OCI-M1 (cell line): ENCODE results near the gene HSPA1L.
"Not testable (repeated sequence)": the region's sequence is repeated elsewhere in the genome, so short reads cannot be mapped to it uniquely, and the experiment has no call there.

ENCODE experiments used
- DNase-seq: peaks from one replicate; lab custom pipeline; 2025; lab: John Stamatoyannopoulos, UW

Gene HSPA1L

DNA sequence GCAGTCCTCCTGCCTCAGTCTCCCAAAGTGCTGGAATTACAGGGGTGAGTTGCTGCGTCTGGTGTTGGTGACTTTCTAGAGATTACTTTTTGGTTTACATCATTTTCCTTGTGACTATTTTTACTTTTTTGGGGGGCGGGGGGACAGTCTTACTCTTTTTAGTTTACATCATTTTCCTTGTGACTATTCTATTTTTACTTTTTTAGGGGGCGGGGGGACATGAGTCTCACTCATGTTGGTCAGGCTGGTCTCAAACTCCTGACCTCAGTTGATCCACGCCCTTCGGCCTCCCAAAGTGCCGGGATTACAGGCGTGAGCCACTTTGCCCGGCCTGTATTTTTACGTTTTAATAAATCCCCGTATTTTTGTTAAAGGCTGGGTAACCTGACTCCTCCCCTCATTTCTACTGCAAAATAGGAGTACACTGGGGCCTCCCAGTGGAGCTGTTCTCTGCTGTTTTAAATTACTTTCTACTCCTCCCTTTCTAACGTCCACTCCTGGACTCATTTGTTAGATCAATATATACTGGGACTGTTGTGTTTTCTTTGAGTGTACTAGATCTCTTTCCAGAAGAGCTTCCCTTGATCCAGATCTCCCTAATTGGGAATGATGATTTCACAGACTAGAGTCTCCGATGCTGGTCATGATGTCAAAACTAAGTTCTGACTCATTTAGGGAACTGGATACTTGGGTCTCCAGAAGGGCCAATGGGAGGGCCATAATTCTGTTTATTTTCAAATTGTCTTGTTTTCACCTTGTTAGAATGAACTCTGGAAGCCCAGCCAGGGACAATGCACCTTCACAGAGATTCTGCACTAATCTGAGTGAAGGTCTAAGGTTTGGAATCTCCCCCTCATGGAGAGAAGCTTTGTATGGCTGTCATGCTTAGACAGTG is 21.6 kb upstream of the HSPA1L start:
- peak; percentile 43 for DNase-seq

DNA sequence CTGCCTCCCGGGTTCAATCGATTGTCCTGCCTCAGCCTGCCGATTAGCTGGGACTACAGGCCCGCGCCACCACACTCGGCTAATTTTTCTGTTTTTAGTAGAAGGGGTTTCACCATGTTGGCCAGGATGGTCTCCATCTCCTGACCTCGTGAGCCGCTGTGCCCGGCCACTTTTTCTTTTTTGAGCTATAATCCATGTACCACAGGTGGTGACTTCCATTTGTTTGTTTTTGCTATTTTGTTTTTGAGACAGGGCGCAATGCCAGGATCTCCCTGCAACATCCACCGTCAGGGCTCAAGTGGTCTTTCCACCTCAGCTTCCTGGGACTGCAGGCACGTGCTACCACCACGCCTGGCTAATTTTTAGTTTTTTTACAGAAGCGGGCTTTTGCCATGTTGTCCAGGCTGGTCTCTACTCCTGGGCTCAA is 21.0 kb upstream of the HSPA1L start:
- DNase-seq, result no peak

DNA sequence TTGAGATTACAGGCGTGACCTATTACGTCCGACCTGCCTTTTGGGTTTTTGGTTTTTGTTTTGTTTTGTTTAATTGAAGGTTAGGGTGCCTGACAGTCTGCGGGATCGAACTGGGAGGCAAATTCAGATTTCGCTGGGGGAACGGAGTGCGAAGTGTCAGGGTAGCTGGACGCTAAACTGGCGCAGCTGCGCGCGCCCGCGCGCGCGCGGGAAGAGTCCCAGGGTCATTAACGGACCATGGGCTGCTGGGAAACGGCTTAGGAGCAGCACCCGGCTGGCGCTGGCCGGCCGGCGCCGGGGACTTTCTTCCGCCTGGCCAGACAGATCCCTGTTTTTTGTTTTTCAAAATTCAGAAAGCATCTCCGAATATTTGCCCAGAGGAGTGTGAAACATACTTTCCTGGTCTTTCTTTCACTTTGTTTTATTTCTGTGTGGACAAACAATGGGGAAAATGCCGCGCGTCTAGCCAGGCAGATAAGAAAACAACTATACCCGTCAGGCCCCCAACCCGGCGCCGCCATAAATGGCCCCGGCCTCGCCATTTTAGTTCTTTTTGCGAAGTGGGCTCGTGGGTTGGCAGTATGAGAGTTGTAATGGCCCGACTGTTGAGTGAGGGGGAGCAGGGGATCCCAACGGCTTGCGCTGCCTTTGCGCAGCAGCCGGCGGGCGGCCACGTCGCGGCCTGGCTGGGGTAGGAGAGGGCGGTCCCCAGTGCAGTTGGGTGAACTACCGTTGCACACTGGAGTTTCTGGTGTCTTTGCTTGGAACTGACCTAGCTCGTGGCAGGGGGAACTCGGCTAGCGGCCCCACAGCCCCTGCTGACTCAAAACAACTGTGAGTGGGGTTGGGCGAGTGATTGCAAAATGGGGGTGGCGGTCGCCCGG is 19.5 kb upstream of the HSPA1L start:
- DNase-seq, result peak; percentile 97

DNA sequence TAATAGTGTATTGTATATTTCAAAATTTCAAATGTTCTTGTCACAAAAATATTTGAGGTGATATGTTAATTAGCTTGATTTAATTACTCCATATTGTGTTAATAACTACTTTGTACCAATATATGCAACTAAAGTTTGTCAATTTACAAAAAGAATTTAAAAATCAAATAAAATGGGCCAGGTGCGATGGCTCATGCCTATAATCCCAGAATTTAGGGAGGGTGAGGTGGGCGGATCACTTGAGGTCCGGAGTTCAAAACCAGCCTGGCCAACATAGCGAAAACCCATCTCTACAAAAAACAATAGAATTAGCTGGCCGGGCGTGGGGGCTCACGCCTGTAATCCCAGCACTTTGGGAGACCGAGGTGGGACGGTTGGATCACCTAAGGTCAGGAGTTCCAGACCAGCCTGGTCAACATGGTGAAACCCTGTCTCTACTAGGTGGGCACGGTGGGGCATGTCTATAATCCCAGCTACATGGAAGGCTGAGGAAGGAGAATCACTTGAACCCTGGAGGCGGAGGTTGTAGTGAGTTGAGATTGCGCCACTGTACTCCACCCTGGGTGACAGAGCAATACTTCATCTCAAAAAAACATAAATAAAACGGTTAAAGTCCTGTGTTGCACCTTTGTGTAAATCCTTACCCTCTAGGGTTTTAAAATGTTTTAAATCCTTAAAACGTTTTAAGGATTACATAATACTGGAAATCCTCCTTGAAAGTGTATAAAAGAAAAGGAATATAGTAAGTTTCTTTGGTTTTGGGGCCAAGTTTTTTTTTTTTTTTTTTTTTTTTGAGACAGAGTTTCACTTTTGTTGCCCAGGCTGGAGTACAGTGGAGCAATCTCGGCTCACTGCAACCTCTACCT is 16.5 kb upstream of the HSPA1L start:
- peak; percentile 58 for DNase-seq

DNA sequence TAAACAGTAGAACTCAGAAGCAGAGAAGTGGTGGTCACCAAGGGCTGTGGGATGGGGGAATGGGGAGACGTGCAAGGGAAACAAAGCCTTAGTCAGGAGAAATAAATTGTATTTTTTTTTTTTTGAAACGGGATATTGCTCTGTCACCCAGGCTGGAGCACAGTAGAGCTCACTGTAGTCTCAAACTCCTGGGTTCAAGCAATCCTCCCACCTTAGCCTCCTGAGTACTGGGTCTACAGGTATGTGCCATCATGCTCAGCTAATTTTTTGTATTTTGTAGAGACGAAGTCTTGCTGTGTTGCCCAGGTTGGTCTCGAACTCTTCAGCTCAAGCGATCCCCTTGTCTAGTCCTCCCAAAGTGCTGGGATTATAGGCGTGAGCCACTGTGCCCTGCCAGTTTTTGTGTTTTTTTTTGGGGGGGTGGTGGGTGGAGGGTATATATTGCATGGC is 15.8 kb upstream of the HSPA1L start:
- peak; percentile 61 for DNase-seq

DNA sequence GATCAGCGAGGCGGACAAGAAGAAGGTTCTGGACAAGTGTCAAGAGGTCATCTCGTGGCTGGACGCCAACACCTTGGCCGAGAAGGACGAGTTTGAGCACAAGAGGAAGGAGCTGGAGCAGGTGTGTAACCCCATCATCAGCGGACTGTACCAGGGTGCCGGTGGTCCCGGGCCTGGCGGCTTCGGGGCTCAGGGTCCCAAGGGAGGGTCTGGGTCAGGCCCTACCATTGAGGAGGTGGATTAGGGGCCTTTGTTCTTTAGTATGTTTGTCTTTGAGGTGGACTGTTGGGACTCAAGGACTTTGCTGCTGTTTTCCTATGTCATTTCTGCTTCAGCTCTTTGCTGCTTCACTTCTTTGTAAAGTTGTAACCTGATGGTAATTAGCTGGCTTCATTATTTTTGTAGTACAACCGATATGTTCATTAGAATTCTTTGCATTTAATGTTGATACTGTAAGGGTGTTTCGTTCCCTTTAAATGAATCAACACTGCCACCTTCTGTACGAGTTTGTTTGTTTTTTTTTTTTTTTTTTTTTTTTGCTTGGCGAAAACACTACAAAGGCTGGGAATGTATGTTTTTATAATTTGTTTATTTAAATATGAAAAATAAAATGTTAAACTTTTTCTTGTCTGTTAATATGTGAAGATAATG is 14.7 kb upstream of the HSPA1L start:
- DNase-seq, result peak; percentile 89

DNA sequence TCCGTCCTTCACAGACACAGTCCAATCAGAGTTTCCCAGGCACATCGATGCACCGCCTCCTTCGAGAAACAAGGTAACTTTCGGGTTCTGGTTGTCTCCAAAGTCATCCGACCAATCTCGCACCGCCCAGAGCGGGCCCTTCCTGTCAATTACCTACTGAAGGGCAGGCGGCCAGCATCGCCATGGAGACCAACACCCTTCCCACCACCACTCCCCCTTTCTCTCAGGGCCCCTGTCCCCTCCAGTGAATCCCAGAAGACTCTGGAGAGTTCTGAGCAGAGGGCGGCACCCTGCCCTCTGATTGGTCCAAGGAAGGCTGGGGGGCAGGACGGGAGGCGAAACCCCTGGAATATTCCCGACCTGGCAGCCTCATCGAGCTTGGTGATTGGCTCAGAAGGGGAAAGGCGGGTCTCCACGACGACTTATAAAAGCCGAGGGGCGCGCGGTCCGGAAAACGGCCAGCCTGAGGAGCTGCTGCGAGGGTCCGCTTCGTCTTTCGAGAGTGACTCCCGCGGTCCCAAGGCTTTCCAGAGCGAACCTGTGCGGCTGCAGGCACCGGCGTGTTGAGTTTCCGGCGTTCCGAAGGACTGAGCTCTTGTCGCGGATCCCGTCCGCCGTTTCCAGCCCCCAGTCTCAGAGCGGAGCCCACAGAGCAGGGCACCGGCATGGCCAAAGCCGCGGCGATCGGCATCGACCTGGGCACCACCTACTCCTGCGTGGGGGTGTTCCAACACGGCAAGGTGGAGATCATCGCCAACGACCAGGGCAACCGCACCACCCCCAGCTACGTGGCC is 12.4 kb upstream of the HSPA1L start, which contains the start of gene HSPA1B:
HSPA1B (plus strand) TSS at position 453 of the 794 bp plus-strand sequence; CDS start at position 666, 213 bp downstream.
- peak; percentile 100 for DNase-seq

DNA sequence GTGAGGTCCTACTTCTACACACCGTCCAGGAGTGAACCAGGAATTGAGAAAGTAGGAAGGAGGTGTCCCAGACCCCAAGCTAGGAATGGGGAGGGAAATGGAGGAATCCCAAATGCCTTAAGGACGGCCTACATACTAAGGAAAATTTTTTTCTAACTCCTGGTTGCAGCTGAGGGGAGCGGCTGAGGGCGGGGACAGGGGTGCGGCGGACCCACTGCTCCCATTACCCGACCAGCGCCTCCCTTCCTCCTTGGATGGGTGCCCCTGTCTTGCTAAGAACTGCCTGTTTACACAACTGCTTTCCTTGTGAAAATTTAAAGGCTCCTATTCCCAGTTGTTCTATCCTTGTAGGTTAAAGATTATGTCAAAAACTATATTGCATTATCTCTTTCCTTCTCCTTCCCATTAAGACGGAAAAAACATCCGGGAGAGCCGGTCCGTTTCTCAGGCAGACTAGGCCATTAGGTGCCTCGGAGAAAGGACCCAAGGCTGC is 11.8 kb upstream of the HSPA1L start:
- DNase-seq, result peak; percentile 95

DNA sequence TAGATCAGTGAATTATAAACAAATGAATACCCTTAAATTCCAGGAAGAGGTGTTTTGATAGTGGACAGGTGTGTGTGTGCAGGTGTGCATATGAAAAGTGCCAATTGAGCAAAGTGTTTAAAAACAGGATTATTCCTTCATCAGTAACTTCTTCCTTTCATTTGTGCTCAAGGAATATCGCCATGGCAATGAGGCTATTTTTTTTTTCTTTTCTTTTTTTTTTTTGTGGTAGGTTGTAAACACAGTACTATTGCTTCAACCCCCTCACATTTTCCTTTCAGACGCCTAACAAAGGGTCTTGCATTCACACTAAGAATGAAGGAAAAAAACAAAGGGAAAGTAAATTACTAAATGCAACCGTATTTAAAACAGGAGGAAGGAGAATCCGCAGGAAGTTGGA is 10.5 kb upstream of the HSPA1L start:
- no peak for DNase-seq

DNA sequence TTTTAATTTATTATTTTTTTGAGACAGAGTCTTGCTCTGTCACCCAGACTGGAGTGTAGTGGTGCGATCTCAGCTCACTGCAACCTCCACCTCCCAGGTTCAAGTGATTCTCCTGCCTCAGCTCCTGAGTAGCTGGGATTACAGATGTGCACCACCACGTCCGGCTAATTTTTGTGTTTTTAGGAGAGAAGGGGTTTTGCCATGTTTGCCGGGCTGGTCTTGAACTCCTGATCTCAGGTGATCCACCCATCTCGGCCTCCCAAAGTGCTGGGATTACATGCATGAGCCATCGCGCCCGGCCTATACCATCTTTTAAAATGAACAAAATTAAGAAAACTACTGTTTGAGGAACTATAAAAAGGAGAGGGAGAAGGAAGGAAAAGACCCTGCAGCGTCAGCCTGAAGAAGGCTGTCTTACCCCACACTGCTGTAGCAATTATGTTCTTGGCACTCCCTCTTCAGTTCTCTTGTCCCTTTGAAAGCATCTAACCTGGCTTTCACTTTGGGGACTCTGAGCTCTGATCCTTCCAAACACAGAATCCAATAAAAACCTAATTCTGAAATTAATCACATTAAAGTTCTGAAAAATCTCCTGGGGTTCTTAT is 8.6 kb upstream of the HSPA1L start:
- DNase-seq, result not testable (repeated sequence)

DNA sequence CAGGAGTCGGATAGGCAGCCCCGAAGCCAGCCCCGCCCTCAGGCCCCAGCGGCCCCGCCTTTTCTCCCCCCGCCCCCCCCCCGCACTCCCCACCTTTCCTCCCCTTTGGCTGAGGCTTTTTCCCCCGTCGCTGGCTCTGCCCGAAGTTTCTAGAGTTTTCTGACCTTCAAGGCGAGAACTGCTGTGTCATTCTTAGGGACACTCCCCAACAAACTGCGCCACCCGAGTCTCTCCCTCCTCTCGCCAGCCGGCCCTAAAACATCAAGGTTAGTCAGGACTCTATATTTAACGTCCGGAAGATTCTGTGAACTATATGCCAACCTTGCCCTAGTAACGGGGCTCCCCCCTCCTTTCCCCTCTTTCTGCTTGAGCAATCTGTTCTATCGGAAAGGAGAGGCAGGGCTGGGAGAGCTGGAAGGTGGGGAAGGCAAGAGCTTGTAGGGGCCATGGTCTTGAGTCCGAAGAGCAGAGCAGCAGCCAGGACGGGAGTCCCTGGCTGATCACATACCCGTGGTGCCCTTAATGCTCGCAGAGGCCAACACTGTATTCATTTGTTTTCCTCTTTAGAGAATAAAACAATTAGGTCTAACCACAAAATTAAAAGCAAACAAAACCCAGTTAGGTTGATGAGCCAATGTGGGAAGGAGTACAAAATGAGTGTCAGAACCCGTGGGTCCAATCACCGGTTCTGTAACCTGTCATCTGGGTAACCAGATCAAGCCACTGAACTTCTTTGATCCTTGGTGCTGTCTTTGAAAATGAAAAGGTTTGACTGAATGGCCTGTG is 7.1 kb upstream of the HSPA1L start:
- DNase-seq, result peak; percentile 97

DNA sequence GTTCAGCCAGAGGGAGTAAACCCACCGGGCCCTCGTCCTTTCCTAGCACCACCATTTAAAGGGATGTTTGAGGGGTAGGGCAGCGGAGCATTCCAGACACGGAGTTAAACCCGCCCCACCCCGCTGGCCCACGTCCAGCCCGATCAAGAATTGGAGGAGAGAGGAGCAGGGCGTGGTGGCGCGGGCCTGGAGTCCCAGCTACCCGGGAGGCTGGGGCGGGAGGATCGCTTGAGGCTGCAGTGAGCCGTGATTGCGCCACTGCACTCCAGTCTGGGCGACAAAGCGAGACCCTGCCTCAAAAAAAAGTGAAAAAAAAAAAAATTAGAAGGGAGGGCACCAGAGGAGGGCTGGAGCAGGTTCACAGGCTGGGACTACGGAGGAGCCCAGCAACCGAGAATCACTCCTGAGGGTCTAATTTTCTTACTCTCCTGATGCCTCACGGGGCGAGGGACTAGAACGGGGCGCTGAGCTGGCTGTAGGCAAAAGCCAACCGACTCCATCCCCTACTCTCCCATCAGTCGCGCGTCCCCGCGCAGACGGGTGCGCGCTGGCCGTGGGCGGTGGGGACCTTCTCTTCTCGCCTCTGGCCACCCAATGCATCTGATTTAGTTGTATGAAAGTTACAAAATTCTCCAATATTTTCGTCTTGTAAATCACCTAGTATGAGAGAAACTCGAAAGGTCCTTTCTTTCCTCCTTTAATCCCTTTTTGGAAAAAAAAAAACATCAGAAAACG is 6.4 kb upstream of the HSPA1L start:
- DNase-seq, result peak; percentile 92

DNA sequence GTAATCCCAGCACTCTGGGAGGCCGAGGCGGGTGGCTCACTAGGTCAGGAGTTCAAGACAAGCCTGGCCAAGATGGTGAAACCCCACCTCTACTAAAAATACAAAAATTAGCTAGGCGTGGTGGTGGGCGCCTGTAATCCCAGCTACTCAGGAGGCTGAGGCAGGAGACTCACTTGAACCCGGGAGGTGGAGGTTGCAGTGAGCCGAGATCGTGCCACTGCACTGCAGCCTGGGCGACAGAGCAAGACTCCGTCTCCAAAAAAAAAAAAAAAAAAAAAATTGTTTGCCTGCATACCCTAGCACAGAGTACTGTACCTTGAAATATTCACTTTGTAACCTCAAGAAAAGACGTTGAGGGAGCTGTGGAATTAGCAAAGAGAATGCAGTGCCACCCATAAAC is 5.3 kb upstream of the HSPA1L start:
- DNase-seq, result not testable (repeated sequence)

DNA sequence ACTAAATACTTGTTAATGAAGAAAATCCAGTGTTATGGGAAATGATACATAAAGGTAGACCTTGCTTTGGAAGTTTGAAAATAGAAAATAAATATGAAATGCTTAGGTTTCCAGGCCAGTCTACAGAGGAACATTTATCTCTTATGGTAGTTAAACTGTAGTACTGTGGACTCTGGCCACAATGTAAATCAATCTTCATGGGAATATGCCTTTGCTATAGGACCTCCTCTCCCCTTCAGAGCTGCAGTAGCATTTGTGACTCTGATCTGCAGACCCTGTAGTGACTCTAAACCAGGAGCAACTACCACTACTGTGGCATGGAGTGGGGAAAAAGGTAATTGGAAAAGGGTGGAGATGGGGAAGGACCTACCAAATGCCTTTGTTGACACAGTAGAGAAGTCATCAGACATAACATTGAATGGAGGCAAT is 4.8 kb upstream of the HSPA1L start:
- peak; percentile 29 for DNase-seq

DNA sequence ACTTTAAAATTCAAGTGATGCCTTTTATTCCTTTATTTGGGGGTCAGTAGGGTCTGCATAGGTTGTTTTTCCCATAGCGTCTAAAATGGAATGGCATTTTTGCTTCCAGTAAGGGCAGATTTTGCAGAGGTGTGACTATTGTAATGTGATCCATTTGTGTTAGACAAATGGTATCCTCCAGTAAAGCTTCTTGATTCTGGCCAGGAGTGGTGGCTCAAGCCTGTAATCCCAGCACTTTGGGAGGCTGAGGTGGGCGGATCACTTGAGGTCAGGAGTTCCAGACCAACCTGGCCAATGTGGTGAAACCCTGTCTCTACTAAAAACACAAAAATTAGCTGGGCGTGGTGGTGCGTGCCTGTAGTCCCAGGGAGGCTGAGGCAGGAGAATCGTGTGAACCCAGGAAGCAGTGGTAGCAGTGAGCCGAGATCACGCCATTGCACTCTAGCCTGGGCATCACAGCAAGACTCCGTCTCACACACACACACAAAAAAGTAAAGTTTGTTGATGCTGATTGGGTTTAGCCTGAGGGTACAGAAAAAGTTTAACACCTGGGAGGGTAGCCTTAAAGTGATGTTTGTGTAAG is 2.9 kb upstream of the HSPA1L start:
- DNase-seq, result not testable (repeated sequence)

DNA sequence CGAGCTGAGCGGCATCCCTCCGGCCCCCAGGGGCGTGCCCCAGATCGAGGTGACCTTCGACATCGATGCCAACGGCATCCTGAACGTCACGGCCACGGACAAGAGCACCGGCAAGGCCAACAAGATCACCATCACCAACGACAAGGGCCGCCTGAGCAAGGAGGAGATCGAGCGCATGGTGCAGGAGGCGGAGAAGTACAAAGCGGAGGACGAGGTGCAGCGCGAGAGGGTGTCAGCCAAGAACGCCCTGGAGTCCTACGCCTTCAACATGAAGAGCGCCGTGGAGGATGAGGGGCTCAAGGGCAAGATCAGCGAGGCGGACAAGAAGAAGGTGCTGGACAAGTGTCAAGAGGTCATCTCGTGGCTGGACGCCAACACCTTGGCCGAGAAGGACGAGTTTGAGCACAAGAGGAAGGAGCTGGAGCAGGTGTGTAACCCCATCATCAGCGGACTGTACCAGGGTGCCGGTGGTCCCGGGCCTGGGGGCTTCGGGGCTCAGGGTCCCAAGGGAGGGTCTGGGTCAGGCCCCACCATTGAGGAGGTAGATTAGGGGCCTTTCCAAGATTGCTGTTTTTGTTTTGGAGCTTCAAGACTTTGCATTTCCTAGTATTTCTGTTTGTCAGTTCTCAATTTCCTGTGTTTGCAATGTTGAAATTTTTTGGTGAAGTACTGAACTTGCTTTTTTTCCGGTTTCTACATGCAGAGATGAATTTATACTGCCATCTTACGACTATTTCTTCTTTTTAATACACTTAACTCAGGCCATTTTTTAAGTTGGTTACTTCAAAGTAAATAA is 2.2 kb upstream of the HSPA1L start:
- peak; percentile 73 for DNase-seq

DNA sequence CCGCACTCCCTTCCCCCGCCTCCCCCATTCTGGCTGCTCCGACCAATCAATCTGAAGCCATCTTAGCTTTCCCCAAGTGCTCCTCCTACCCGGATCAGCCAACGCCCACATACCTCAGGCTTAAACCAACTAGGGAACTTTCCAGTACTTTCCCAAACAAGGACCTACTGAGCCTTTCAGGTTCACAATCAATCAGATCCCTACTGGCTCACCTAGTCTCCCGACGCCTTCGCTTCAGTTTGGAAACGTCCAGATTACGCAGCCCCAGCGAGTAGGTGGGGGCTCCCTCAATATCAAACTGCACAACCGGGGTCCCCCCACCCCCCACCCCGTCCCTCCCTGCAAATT is 432 bp downstream of the HSPA1L start:
- peak; percentile 96 for DNase-seq
